PC-3 (cell line): ENCODE results near the gene TBPL1.

ENCODE experiments used
- EZH2 ChIP-seq: fragments of 300-600 bp; sonication (generic); IDR thresholded peaks from one replicate; pipeline ENCODE4 v1.6.1; 2017; ENCODE audit warnings: antibody characterized with exemption, mild to moderate bottlenecking, low read length; ENCODE audit not compliant: unreplicated experiment
- EZH2phosphoT487 ChIP-seq: fragments of 300-600 bp; sonication (generic); IDR thresholded peaks from 2 replicates; pipeline ENCODE4 v1.6.1; 2018; ENCODE audit warnings: mild to moderate bottlenecking, antibody characterized with exemption, low read length, borderline replicate concordance
- TF ChIP-seq, protein P1 (sequence below): fragments of 300-600 bp; sonication (generic); conservative IDR thresholded peaks from 2 replicates; pipeline ENCODE4 v1.5.1; 2017; ENCODE audit warnings: antibody characterized with exemption, low read depth, mild to moderate bottlenecking, low read length

GRCh38 chr6:134010400-134010799, 57.4 kb downstream of the TBPL1 start:
- TF ChIP-seq, protein P1, sequence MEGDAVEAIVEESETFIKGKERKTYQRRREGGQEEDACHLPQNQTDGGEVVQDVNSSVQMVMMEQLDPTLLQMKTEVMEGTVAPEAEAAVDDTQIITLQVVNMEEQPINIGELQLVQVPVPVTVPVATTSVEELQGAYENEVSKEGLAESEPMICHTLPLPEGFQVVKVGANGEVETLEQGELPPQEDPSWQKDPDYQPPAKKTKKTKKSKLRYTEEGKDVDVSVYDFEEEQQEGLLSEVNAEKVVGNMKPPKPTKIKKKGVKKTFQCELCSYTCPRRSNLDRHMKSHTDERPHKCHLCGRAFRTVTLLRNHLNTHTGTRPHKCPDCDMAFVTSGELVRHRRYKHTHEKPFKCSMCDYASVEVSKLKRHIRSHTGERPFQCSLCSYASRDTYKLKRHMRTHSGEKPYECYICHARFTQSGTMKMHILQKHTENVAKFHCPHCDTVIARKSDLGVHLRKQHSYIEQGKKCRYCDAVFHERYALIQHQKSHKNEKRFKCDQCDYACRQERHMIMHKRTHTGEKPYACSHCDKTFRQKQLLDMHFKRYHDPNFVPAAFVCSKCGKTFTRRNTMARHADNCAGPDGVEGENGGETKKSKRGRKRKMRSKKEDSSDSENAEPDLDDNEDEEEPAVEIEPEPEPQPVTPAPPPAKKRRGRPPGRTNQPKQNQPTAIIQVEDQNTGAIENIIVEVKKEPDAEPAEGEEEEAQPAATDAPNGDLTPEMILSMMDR = no peak
- TF ChIP-seq EZH2 (no peak), EZH2phosphoT487 (no peak)
